Measurements from ENCODE around the gene AGER. TPM values are rescaled to one million over a fixed set of nuclear protein-coding genes. Genes with fewer than 3 reads are reported as not detected.

AGER gene
- total and polyA plus RNA-seq, 7 experiments from 2014 or later: 0.47 to 92.2 (median 38.0) TPM; not detected in 1

DNA sequence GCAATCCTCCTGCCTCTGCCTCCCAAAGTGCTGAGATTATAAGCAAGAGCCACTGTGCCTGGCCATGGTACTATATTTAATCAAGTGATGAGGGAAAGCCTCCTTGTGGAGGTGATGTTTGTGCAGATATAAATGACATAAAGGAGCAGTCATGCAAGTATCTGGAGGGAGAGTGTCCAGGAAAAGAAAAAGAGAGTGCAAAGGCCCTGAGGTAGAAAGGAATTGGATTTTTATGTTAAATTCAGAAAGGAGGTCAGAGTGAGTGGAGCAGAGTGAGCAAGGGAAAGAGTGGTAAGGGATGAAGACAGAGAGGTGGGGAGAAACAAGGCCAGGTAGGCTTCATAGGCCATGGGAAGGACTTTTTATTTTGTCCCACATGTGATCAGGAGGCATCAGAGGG, 46.6 kb downstream of the AGER start:
- Mint-ChIP-seq H3K36me3 (no peaks in the 10 kb centered on the region), H3K27me3 (peaks cover 0 to 17% (median 0%) of the 10 kb centered on the region in 5 donors), H3K4me1 (peaks cover 0 to 9% (median 0%) of the 10 kb centered on the region in 7 donors), H3K9me3 (peaks cover 0 to 3% (median 0%) of the 10 kb centered on the region in 11 donors), H3K27ac (no peak overlapping the region), H3K4me3 (no peak overlapping the region)
- Histone ChIP-seq H3K4me1 (ENCODE audit: control insufficient read depth in 2 of 2, insufficient read depth in 2 of 2, low read length in 2 of 2) (no peaks in the 10 kb centered on the region), H3K27me3 (ENCODE audit: control insufficient read depth in 2 of 2, insufficient read depth in 2 of 2, low read length in 2 of 2) (no peaks in the 10 kb centered on the region), H3K36me3 (ENCODE audit: control insufficient read depth in 2 of 3, insufficient read depth in 3 of 3, low read length in 3 of 3) (no peaks in the 10 kb centered on the region), H3K4me3 (ENCODE audit: low read length) (no peak overlapping the region), H3K27ac (ENCODE audit: low read depth, low read length) (no peak overlapping the region), H3K9me3 (ENCODE audit: control insufficient read depth in 2 of 3, low read length in 3 of 3) (no peaks in the 10 kb centered on the region)
- ChIA-PET POLR2A (interaction anchor here (1.3 kb wide), 1 partner anchor 53 kb away, joined by 4 read pairs; no protein-coding TSS in a partner anchor), CTCF (no interaction called here)
- DNase-seq: no peak
- ATAC-seq: no peak
- intact Hi-C loops (cut with micrococcal nuclease): no loop called here

DNA sequence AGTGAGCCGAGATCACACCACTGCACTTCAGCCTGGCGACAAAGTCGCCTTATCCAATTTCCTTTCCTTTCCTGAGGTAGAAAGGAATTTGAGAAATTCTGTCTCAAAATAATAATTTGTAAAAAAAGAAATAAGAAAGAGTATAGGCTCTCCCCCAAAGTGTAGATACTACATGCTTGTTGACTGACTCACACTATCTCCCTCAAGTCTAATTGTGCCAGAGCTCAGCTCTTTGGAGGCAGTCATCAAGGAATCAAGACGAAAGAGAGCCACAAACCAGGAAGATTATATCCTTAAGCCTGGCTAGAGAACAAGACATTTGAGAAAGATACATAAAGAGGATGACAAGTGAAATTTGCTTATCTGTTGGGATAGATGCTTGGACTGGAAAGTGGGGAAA, 50.3 kb downstream of the AGER start:
- Mint-ChIP-seq H3K27me3 (peaks cover 0 to 16% (median 0%) of the 10 kb centered on the region in 5 donors), H3K9me3 (peaks cover 0 to 2% (median 0%) of the 10 kb centered on the region in 11 donors), H3K27ac (no peak overlapping the region), H3K4me1 (peaks cover 8 to 22% (median 15%) of the 10 kb centered on the region in 7 donors), H3K36me3 (no peaks in the 10 kb centered on the region), H3K4me3 (no peak overlapping the region)
- no peaks in the 10 kb centered on the region for H3K27me3 ChIP-seq (ENCODE audit: control insufficient read depth in 2 of 2, insufficient read depth in 2 of 2, low read length in 2 of 2)
- H3K27ac ChIP-seq (ENCODE audit: low read depth, low read length): no peak overlapping the region
- H3K9me3 ChIP-seq (ENCODE audit: control insufficient read depth in 2 of 3, low read length in 3 of 3): no peaks in the 10 kb centered on the region
- ATAC-seq (no peak), DNase-seq (no peak)
- intact Hi-C loops (cut with micrococcal nuclease): loop anchor here in 1 of 2 donors (5.0 kb wide), 1 partner anchor 236 kb away; the partner anchor contains the start of gene EHMT2
- CTCF ChIA-PET: no interaction called here
- no peak overlapping the region for H3K4me3 ChIP-seq (ENCODE audit: low read length)
- H3K36me3 ChIP-seq (ENCODE audit: control insufficient read depth in 2 of 3, insufficient read depth in 3 of 3, low read length in 3 of 3): peaks cover 0 to 4% (median 0%) of the 10 kb centered on the region in 3 experiments
- POLR2A ChIA-PET: no interaction called here
- peaks cover 11 to 13% of the 10 kb centered on the region in 2 donors for H3K4me1 ChIP-seq (ENCODE audit: control insufficient read depth in 2 of 2, insufficient read depth in 2 of 2, low read length in 2 of 2)

DNA sequence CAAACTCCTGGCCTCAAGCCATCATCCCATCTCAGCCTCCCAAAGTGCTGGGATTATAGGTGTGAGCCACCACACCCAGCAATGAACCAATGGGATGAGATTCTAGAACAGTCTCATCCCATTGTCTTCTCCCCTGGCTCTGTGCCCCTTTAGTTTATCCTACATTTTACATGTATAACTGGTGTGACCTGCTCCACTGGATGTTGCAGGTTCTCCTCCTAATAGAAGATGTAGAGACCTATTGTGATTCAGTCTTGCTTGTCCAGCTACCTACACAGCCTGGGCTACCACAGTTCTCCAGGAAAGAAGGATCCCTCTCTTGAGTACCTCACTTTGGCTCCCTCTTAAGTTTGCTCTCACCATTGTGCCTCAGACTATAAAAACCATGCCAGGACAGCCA, 51.9 kb downstream of the AGER start:
- peaks cover 0 to 16% (median 0%) of the 10 kb centered on the region in 5 donors for H3K27me3 Mint-ChIP-seq
- peaks cover 16 to 37% (median 29%) of the 10 kb centered on the region in 7 donors for H3K4me1 Mint-ChIP-seq
- Histone ChIP-seq H3K27me3 (ENCODE audit: control insufficient read depth in 2 of 2, insufficient read depth in 2 of 2, low read length in 2 of 2) (no peaks in the 10 kb centered on the region), H3K9me3 (ENCODE audit: control insufficient read depth in 2 of 3, low read length in 3 of 3) (no peaks in the 10 kb centered on the region), H3K4me1 (ENCODE audit: control insufficient read depth in 2 of 2, insufficient read depth in 2 of 2, low read length in 2 of 2) (peaks cover 21 to 23% of the 10 kb centered on the region in 2 donors), H3K27ac (ENCODE audit: low read depth, low read length) (no peak overlapping the region), H3K4me3 (ENCODE audit: low read length) (no peak overlapping the region), H3K36me3 (ENCODE audit: control insufficient read depth in 2 of 3, insufficient read depth in 3 of 3, low read length in 3 of 3) (peaks cover 0 to 9% (median 0%) of the 10 kb centered on the region in 3 experiments)
- no peak for DNase-seq
- ATAC-seq: no peak
- intact Hi-C loops (cut with micrococcal nuclease): loop anchor here in 1 of 2 donors (5.0 kb wide), 1 partner anchor 235 kb away; the partner anchor contains the start of gene EHMT2
- H3K9me3 Mint-ChIP-seq: peaks cover 0 to 2% (median 0%) of the 10 kb centered on the region in 11 donors
- peak overlapping the region in 6 of 10 donors; percentile 13 to 65 (median 46) for H3K4me3 Mint-ChIP-seq
- POLR2A ChIA-PET: interaction anchor here (0.6 to 1.2 kb wide), 2 partner anchors 23 to 27 kb away, joined by 3 read pairs; no protein-coding TSS in a partner anchor
- H3K27ac Mint-ChIP-seq: peak overlapping the region in 1 of 9 donors; percentile 56
- peaks cover 0 to 7% (median 0%) of the 10 kb centered on the region in 5 donors for H3K36me3 Mint-ChIP-seq
- CTCF ChIA-PET: interaction anchor here (0.7 kb wide), 1 partner anchor 1070 kb away, joined by 3 read pairs; no protein-coding TSS in a partner anchor

DNA sequence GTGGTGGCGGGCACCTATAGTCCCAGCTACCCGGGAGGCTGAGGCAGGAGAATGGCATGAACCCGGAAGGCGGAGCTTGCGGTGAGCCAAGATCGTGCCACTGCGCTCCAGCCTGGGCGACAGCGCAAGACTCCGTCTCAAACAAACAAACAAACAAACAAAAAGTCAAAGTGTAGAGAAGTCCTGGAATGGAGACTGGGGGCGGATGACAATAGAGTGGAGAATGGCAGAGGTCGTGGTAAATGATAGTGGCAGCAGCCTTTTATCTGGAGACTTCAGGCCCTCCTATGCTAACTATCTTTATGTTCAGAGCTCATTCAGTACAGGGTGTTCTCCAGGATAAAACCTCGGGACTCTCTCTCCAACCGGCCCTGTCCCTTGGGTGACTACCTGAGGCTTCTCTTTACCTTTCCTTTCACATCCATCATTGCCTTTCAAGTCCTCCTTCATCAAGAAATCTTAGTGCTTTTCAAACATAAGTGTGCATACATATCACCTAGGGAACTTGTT, 52.6 kb downstream of the AGER start:
- intact Hi-C loops (cut with micrococcal nuclease): loop anchor here in 1 of 2 donors (5.0 kb wide), 1 partner anchor 234 kb away; the partner anchor contains the start of gene EHMT2
- peaks cover 27 to 29% of the 10 kb centered on the region in 2 donors for H3K4me1 ChIP-seq (ENCODE audit: control insufficient read depth in 2 of 2, insufficient read depth in 2 of 2, low read length in 2 of 2)
- POLR2A ChIA-PET: interaction anchor here (0.6 to 5.1 kb wide), 6 partner anchors 13 to 839 kb away, joined by 3 to 79 read pairs (median 12); partner anchors contain the start of genes AGPAT1, GPSM3, PBX2 and RNF5
- Mint-ChIP-seq H3K27me3 (peaks cover 0 to 16% (median 0%) of the 10 kb centered on the region in 5 donors), H3K36me3 (peaks cover 0 to 12% (median 3%) of the 10 kb centered on the region in 5 donors), H3K4me1 (peaks cover 22 to 43% (median 35%) of the 10 kb centered on the region in 7 donors), H3K27ac (peak overlapping the region in 2 of 9 donors; percentile 56 to 83), H3K4me3 (peak overlapping the region in 9 of 10 donors; percentile 9 to 65 (median 33)), H3K9me3 (peaks cover 0 to 2% (median 0%) of the 10 kb centered on the region in 11 donors)
- H3K27ac ChIP-seq (ENCODE audit: low read depth, low read length): no peak overlapping the region
- DNase-seq: no peak
- H3K27me3 ChIP-seq (ENCODE audit: control insufficient read depth in 2 of 2, insufficient read depth in 2 of 2, low read length in 2 of 2): no peaks in the 10 kb centered on the region
- no peak for ATAC-seq
- no peak overlapping the region for H3K4me3 ChIP-seq (ENCODE audit: low read length)
- no peaks in the 10 kb centered on the region for H3K9me3 ChIP-seq (ENCODE audit: control insufficient read depth in 2 of 3, low read length in 3 of 3)
- peaks cover 0 to 10% (median under 1%) of the 10 kb centered on the region in 3 experiments for H3K36me3 ChIP-seq (ENCODE audit: control insufficient read depth in 2 of 3, insufficient read depth in 3 of 3, low read length in 3 of 3)
- CTCF ChIA-PET: interaction anchor here (0.7 kb wide), 1 partner anchor 1069 kb away, joined by 3 read pairs; no protein-coding TSS in a partner anchor

Small RNAs within 50 kb of the gene (microRNA-seq; reads per million reads assigned to microRNA genes)
- gene MIR6721 (ENCODE audit: borderline microRNAs expressed) (not detected), gene MIR6833 (ENCODE audit: borderline microRNAs expressed) (not detected)

Other genes with a start within 250 kb of the AGER start
- gene CFB, start 238.2 kb downstream of the AGER start, total RNA-seq: 1 to 10 TPM in 2 of 5 experiments, under 1 TPM in 1, not detected in 2; 0.56 to 1.4 (median 1.1) TPM
- gene CFB, start 238.2 kb downstream of the AGER start, polyA plus RNA-seq: 1 to 10 TPM; 1.4 to 1.8 TPM
- 10 to 100 TPM; 47.5 to 71.7 (median 59.1) TPM for gene NELFE, start 225.3 kb downstream of the AGER start, total RNA-seq
- gene NELFE, start 225.3 kb downstream of the AGER start, polyA plus RNA-seq: 10 to 100 TPM; 56.5 to 76.6 TPM
- 100 to 1,000 TPM in 3 of 5 experiments, 10 to 100 TPM in 2; 85.6 to 139 (median 101) TPM for gene SKIC2, start 225.1 kb downstream of the AGER start, total RNA-seq
- 10 to 100 TPM; 20.1 to 23.5 TPM for gene SKIC2, start 225.1 kb downstream of the AGER start, polyA plus RNA-seq
- 10 to 100 TPM; 19.3 to 44.3 (median 35.0) TPM for gene DXO, start 212.1 kb downstream of the AGER start, total RNA-seq
- gene DXO, start 212.1 kb downstream of the AGER start, polyA plus RNA-seq: 10 to 100 TPM; 12.6 to 16.2 TPM
- gene C4A, start 202.2 kb downstream of the AGER start, total RNA-seq: 1 to 10 TPM; 3.2 to 9.0 (median 8.0) TPM
- gene C4A, start 202.2 kb downstream of the AGER start, polyA plus RNA-seq: not detected
- gene C4B, start 169.5 kb downstream of the AGER start, total RNA-seq: 1 to 10 TPM; 3.2 to 8.5 (median 8.0) TPM
- gene C4B, start 169.5 kb downstream of the AGER start, polyA plus RNA-seq: under 1 TPM in 1 of 2 donors, not detected in 1; 0.59 TPM
- 1 to 10 TPM in 1 of 5 experiments, under 1 TPM in 3, not detected in 1; 0.32 to 1.1 (median 0.44) TPM for gene CYP21A2, start 145.8 kb downstream of the AGER start, total RNA-seq
- gene CYP21A2, start 145.8 kb downstream of the AGER start, polyA plus RNA-seq: not detected
- gene TNXB, start 74.9 kb downstream of the AGER start, total RNA-seq: 10 to 100 TPM in 4 of 5 experiments, 1 to 10 TPM in 1; 8.8 to 17.2 (median 13.1) TPM
- gene TNXB, start 74.9 kb downstream of the AGER start, polyA plus RNA-seq: under 1 TPM in 1 of 2 donors, not detected in 1; 0.43 TPM
- 100 to 1,000 TPM; 115 to 168 (median 142) TPM for gene ATF6B, start 56.0 kb downstream of the AGER start, total RNA-seq
- 10 to 100 TPM; 28.0 to 29.0 TPM for gene ATF6B, start 56.0 kb downstream of the AGER start, polyA plus RNA-seq
- gene FKBPL, start 54.0 kb downstream of the AGER start, total RNA-seq: 1 to 10 TPM in 4 of 5 experiments, under 1 TPM in 1; 0.82 to 5.1 (median 3.0) TPM
- 1 to 10 TPM; 1.3 to 4.1 TPM for gene FKBPL, start 54.0 kb downstream of the AGER start, polyA plus RNA-seq
- gene PRRT1, start 32.3 kb downstream of the AGER start, total RNA-seq: 1 to 10 TPM in 4 of 5 experiments, under 1 TPM in 1; 0.31 to 7.4 (median 3.4) TPM
- gene PRRT1, start 32.3 kb downstream of the AGER start, polyA plus RNA-seq: 1 to 10 TPM; 2.2 to 6.2 TPM
- 10 to 100 TPM; 11.8 to 21.9 (median 15.8) TPM for gene PPT2, start 30.1 kb downstream of the AGER start, total RNA-seq
- 10 to 100 TPM; 14.3 to 15.7 TPM for gene PPT2, start 30.1 kb downstream of the AGER start, polyA plus RNA-seq
- 10 to 100 TPM in 4 of 5 experiments, 1 to 10 TPM in 1; 7.5 to 25.9 (median 17.2) TPM for gene EGFL8, start 19.7 kb downstream of the AGER start, total RNA-seq
- under 1 TPM; 0.30 to 0.86 TPM for gene EGFL8, start 19.7 kb downstream of the AGER start, polyA plus RNA-seq
- gene AGPAT1, start 8.2 kb downstream of the AGER start, total RNA-seq: 10 to 100 TPM; 25.0 to 46.1 (median 31.6) TPM
- gene AGPAT1, start 8.2 kb downstream of the AGER start, polyA plus RNA-seq: 10 to 100 TPM; 19.3 to 19.5 TPM
- 10 to 100 TPM; 17.0 to 50.6 (median 40.9) TPM for gene RNF5, start 5.8 kb downstream of the AGER start, total RNA-seq
- gene RNF5, start 5.8 kb downstream of the AGER start, polyA plus RNA-seq: 100 to 1,000 TPM; 107 to 111 TPM
- gene PBX2, start 5.9 kb upstream of the AGER start, total RNA-seq: 100 to 1,000 TPM; 105 to 221 (median 144) TPM
- 1 to 10 TPM; 2.5 to 3.0 TPM for gene PBX2, start 5.9 kb upstream of the AGER start, polyA plus RNA-seq
- gene GPSM3, start 8.4 kb upstream of the AGER start, total RNA-seq: 100 to 1,000 TPM; 268 to 325 (median 277) TPM
- gene GPSM3, start 8.4 kb upstream of the AGER start, polyA plus RNA-seq: 100 to 1,000 TPM; 148 to 178 TPM
- 1 to 10 TPM in 2 of 5 experiments, under 1 TPM in 3; 0.27 to 4.7 (median 0.81) TPM for gene NOTCH4, start 39.8 kb upstream of the AGER start, total RNA-seq
- gene NOTCH4, start 39.8 kb upstream of the AGER start, polyA plus RNA-seq: under 1 TPM; 0.32 to 0.59 TPM
- not detected for gene TSBP1, start 187.7 kb upstream of the AGER start, total RNA-seq
- gene TSBP1, start 187.7 kb upstream of the AGER start, polyA plus RNA-seq: not detected
- gene BTNL2, start 222.9 kb upstream of the AGER start, total RNA-seq: not detected
- gene BTNL2, start 222.9 kb upstream of the AGER start, polyA plus RNA-seq: not detected